CD8-positive, alpha-beta memory T cell (primary cell): ENCODE results near the gene IVNS1ABP. TPM values are rescaled to one million over a fixed set of nuclear protein-coding genes. Genes with fewer than 3 reads are reported as not detected.
"Not testable (repeated sequence)": the region's sequence is repeated elsewhere in the genome, so short reads cannot be mapped to it uniquely, and the experiment has no call there.

ENCODE experiments used
- CTCF ChIA-PET: fragments of 350-600 bp; sonication (Branson Sonifier 250); formaldehyde crosslinking; loops from one replicate; lab custom pipeline; 2021; ENCODE audit warnings: antibody characterized with exemption; lab: Charles Lee
- POLR2A ChIA-PET: fragments of 350-600 bp; sonication (Branson Sonifier 250); formaldehyde crosslinking; loops from one replicate; lab custom pipeline; 2021; ENCODE audit warnings: antibody characterized with exemption; lab: Charles Lee
- DNase-seq, 5 donors: peaks; one replicate each; pipeline versions ENCODE4 v3.0.0 to v3.0.0-alpha.2; 2020 to 2022; ENCODE audit warnings: mixed read lengths in 1 of 5
- H3K27ac ChIP-seq: one replicate; pipeline ENCODE4 v1.7.0; 2013; ENCODE audit warnings: low read depth, mild to moderate bottlenecking, low read length, moderate library complexity
- H3K27me3 ChIP-seq: 2 replicates; pipeline ENCODE4 v1.7.0; 2013; ENCODE audit warnings: low read length, mild to moderate bottlenecking; ENCODE audit not compliant: insufficient read depth, poor library complexity, severe bottlenecking
- H3K36me3 ChIP-seq: 2 replicates; pipeline ENCODE4 v1.7.0; 2013; ENCODE audit warnings: mild to moderate bottlenecking, low read length, moderate library complexity; ENCODE audit not compliant: insufficient read depth
- H3K4me1 ChIP-seq: 2 replicates; pipeline ENCODE4 v1.7.0; 2013; ENCODE audit warnings: mild to moderate bottlenecking, low read length, moderate library complexity; ENCODE audit not compliant: insufficient read depth
- H3K4me3 ChIP-seq: 2 replicates; pipeline ENCODE4 v1.7.0; 2013; ENCODE audit warnings: mild to moderate bottlenecking, low read length
- H3K9me3 ChIP-seq: 2 replicates; pipeline ENCODE4 v1.7.0; 2013; ENCODE audit warnings: mild to moderate bottlenecking, low read length
- H3K27ac Mint-ChIP-seq, 8 donors: one replicate each; pipeline ENCODE4 v1.8.0; 2020 to 2021; ENCODE audit warnings: mixed read lengths in 8 of 8, mild to moderate bottlenecking in 6 of 8, inconsistent platforms in 3 of 8, moderate library complexity in 3 of 8
- H3K27me3 Mint-ChIP-seq, 2 donors: one replicate each; pipeline ENCODE4 v1.8.0; 2020 to 2021; ENCODE audit warnings: mixed read lengths in 2 of 2, mild to moderate bottlenecking in 1 of 2, moderate library complexity in 1 of 2
- H3K36me3 Mint-ChIP-seq, 3 donors: one replicate each; pipeline ENCODE4 v1.8.0; 2020 to 2021; ENCODE audit warnings: mixed read lengths in 3 of 3, inconsistent platforms in 1 of 3, mild to moderate bottlenecking in 1 of 3
- H3K4me1 Mint-ChIP-seq, 3 donors: one replicate each; pipeline ENCODE4 v1.8.0; 2020 to 2021; ENCODE audit warnings: mixed read lengths in 3 of 3, inconsistent platforms in 1 of 3, mild to moderate bottlenecking in 1 of 3
- H3K4me3 Mint-ChIP-seq, 7 donors: one replicate each; pipeline ENCODE4 v1.8.0; 2020 to 2021; ENCODE audit warnings: mixed read lengths in 7 of 7, mild to moderate bottlenecking in 6 of 7, moderate library complexity in 4 of 7, inconsistent platforms in 2 of 7
- H3K9me3 Mint-ChIP-seq, 5 donors: one replicate each; pipeline ENCODE4 v1.8.0; 2020 to 2022; ENCODE audit warnings: mixed read lengths in 5 of 5, mild to moderate bottlenecking in 3 of 5, moderate library complexity in 2 of 5, inconsistent platforms in 1 of 5
- polyA plus RNA-seq: library from polyadenylated mRNA; unstranded; fragments of 300-500 nt; fragmentation: Illumina TruSeq; gene quantifications from one replicate; pipeline ENCODE4 v1.2.3, GENCODE V29; 2021
- total RNA-seq, 2 experiments: library from RNA; stranded (reverse); gene quantifications; one replicate each; pipeline ENCODE4 v1.2.3, GENCODE V29; 2021

IVNS1ABP gene
- total and polyA plus RNA-seq, 3 experiments from 2014 or later: 51.7 to 208 (median 205) TPM

GRCh38 chr1:185325413-185325812, 8.4 kb upstream of the IVNS1ABP start:
- Histone ChIP-seq H3K27me3 (no peaks in the 10 kb centered on the region), H3K4me1 (no peaks in the 10 kb centered on the region), H3K9me3 (no peaks in the 10 kb centered on the region), H3K4me3 (no peak overlapping the region), H3K36me3 (no peaks in the 10 kb centered on the region), H3K27ac (no peak overlapping the region)
- Mint-ChIP-seq H3K4me1 (no peaks in the 10 kb centered on the region), H3K27ac (no peak overlapping the region), H3K27me3 (peaks cover 0 to 1% of the 10 kb centered on the region in 2 donors), H3K4me3 (no peak overlapping the region), H3K9me3 (no peaks in the 10 kb centered on the region), H3K36me3 (no peaks in the 10 kb centered on the region)
- ChIA-PET CTCF (no interaction called here), POLR2A (interaction anchor here (1.1 kb wide), 1 partner anchor 14 kb away, joined by 5 read pairs; no protein-coding TSS in a partner anchor)
- DNase-seq: no peak

DNA sequence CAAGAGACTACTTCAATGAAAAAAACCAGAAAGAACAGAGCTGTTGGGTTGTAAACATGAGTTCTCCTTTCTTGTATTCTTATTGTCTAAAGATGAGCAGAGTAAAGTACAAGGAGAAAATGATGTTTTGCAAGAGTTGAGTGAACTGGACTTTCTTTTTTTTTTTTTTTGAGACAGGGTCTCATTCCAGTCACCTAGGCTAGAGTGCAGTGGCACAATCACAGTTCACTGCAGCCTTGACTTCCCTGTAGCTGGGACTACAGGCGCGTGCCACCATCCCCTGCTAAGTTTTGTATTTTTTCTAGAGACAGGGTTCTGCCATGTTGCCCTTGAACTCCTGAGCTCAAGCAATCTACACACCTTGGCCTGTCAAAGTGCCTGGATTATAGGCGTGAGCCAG, 7.1 kb upstream of the IVNS1ABP start:
- Mint-ChIP-seq H3K4me1 (peaks cover 0 to 2% (median 1%) of the 10 kb centered on the region in 3 donors), H3K27me3 (peaks cover 0 to 1% of the 10 kb centered on the region in 2 donors), H3K4me3 (no peak overlapping the region), H3K9me3 (no peaks in the 10 kb centered on the region), H3K27ac (no peak overlapping the region), H3K36me3 (no peaks in the 10 kb centered on the region)
- no peak for DNase-seq
- Histone ChIP-seq H3K4me3 (no peak overlapping the region), H3K4me1 (no peaks in the 10 kb centered on the region), H3K36me3 (no peaks in the 10 kb centered on the region), H3K9me3 (no peaks in the 10 kb centered on the region), H3K27me3 (no peaks in the 10 kb centered on the region), H3K27ac (no peak overlapping the region)
- ChIA-PET CTCF (interaction anchor here (1.1 kb wide), 1 partner anchor 85 kb away, joined by 3 read pairs; no protein-coding TSS in a partner anchor), POLR2A (interaction anchor here (0.5 kb wide), 1 partner anchor 342 kb away, joined by 5 read pairs; no protein-coding TSS in a partner anchor)

GRCh38 chr1:185322636-185323035, 5.6 kb upstream of the IVNS1ABP start:
- H3K27me3 ChIP-seq: no peaks in the 10 kb centered on the region
- peaks cover 10% of the 10 kb centered on the region for H3K4me1 ChIP-seq
- Mint-ChIP-seq H3K4me3 (no peak overlapping the region), H3K27me3 (no peaks in the 10 kb centered on the region), H3K36me3 (peaks cover 0 to 2% (median 0%) of the 10 kb centered on the region in 3 donors), H3K27ac (no peak overlapping the region), H3K9me3 (no peaks in the 10 kb centered on the region), H3K4me1 (peaks cover 7 to 16% (median 15%) of the 10 kb centered on the region in 3 donors)
- H3K4me3 ChIP-seq: no peak overlapping the region
- DNase-seq: no peak
- H3K36me3 ChIP-seq: no peaks in the 10 kb centered on the region
- H3K9me3 ChIP-seq: no peaks in the 10 kb centered on the region
- no peak overlapping the region for H3K27ac ChIP-seq
- ChIA-PET POLR2A (no interaction called here), CTCF (no interaction called here)

DNA sequence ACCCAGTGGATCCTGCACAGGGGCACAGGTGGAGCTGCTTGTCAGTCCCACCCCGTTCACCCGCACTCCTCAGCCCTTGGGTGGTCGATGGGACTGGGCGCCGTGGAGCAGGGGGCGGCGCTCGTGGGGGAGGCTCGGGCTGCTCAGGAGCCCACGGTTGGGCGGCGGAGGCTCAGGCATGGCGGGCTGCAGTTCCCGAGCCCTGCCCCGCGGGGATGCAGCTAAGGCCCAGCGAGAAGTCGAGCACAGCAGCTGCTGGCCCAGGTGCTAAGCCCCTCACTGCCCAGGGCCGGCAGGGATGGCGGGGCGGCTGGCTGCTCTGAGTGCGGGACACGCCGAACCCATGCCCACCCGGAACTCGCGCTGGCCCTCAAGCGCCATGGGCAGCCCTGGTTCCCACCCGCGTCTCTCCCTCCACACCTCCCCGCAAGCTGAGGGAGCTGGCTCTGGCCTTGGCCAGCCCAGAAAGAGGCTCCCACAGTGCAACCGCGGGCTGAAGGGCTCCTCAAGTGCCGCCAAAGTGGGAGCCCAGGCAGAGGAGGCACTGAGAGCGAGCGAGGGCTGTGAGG, 4.7 kb upstream of the IVNS1ABP start:
- H3K4me3 ChIP-seq, H3K27ac ChIP-seq, H3K27me3 Mint-ChIP-seq, CTCF ChIA-PET, H3K27ac Mint-ChIP-seq, H3K27me3 ChIP-seq, POLR2A ChIA-PET, H3K9me3 Mint-ChIP-seq, H3K4me3 Mint-ChIP-seq, DNase-seq, H3K36me3 ChIP-seq, H3K9me3 ChIP-seq, H3K36me3 Mint-ChIP-seq: not testable (repeated sequence)
- peaks cover 10 to 19% (median 18%) of the 10 kb centered on the region in 3 donors for H3K4me1 Mint-ChIP-seq
- H3K4me1 ChIP-seq: peaks cover 13% of the 10 kb centered on the region

- peaks cover 10 to 19% (median 18%) of the 10 kb centered on the region in 3 donors for H3K4me1 Mint-ChIP-seq
- not testable (repeated sequence) for H3K27ac Mint-ChIP-seq
Measured at GRCh38 chr1:185321104-185321503, 4.1 kb upstream of the IVNS1ABP start.

GRCh38 chr1:185319139-185319475, 2.1 kb upstream of the IVNS1ABP start:
- Histone ChIP-seq H3K4me3 (no peak overlapping the region), H3K36me3 (no peaks in the 10 kb centered on the region), H3K27ac (no peak overlapping the region), H3K4me1 (peaks cover 28% of the 10 kb centered on the region), H3K27me3 (no peaks in the 10 kb centered on the region), H3K9me3 (no peaks in the 10 kb centered on the region)
- no peaks in the 10 kb centered on the region for H3K9me3 Mint-ChIP-seq
- peak overlapping the region in 6 of 8 donors; percentile 26 to 99 (median 71) for H3K27ac Mint-ChIP-seq
- CTCF ChIA-PET: interaction anchor here (0.6 to 5.0 kb wide), 9 partner anchors 19 to 362 kb away, joined by 3 to 36 read pairs (median 19); no protein-coding TSS in a partner anchor
- peak overlapping the region in 1 of 7 donors; percentile 39 for H3K4me3 Mint-ChIP-seq
- peaks cover 0 to 24% (median 0%) of the 10 kb centered on the region in 3 donors for H3K36me3 Mint-ChIP-seq
- DNase-seq: no peak
- POLR2A ChIA-PET: interaction anchor here (0.6 kb wide), 1 partner anchor 73 kb away, joined by 8 read pairs; no protein-coding TSS in a partner anchor
- H3K27me3 Mint-ChIP-seq: peaks cover 0 to 10% of the 10 kb centered on the region in 2 donors
- H3K4me1 Mint-ChIP-seq: peaks cover 28 to 39% (median 36%) of the 10 kb centered on the region in 3 donors

More at GRCh38 chr1:185321104-185321503, 4.1 kb upstream of the IVNS1ABP start:
- H3K27me3 ChIP-seq, POLR2A ChIA-PET, CTCF ChIA-PET, H3K27ac ChIP-seq, H3K9me3 Mint-ChIP-seq, H3K4me3 ChIP-seq, H3K36me3 ChIP-seq, H3K4me3 Mint-ChIP-seq, H3K9me3 ChIP-seq, DNase-seq, H3K27me3 Mint-ChIP-seq: not testable (repeated sequence)
- peaks cover 0 to 13% (median 0%) of the 10 kb centered on the region in 3 donors for H3K36me3 Mint-ChIP-seq
- peaks cover 13% of the 10 kb centered on the region for H3K4me1 ChIP-seq

GRCh38 chr1:185318431-185319138, 1.5 kb upstream of the IVNS1ABP start:
- peak overlapping the region; percentile 95 to 100 (median 99) for H3K27ac Mint-ChIP-seq
- H3K27me3 Mint-ChIP-seq: peaks cover 0 to 10% of the 10 kb centered on the region in 2 donors
- ChIA-PET CTCF (interaction anchor here (0.6 to 5.0 kb wide), 18 partner anchors 13 to 376 kb away, joined by 3 to 36 read pairs (median 6); no protein-coding TSS in a partner anchor), POLR2A (interaction anchor here (0.6 to 3.1 kb wide), 12 partner anchors 14 to 355 kb away, joined by 3 to 28 read pairs (median 6); partner anchors contain the start of genes SWT1 and TRMT1L)
- H3K4me1 Mint-ChIP-seq: peaks cover 33 to 44% (median 42%) of the 10 kb centered on the region in 3 donors
- H3K9me3 Mint-ChIP-seq: no peaks in the 10 kb centered on the region
- Histone ChIP-seq H3K4me1 (peaks cover 33% of the 10 kb centered on the region), H3K9me3 (no peaks in the 10 kb centered on the region), H3K27me3 (no peaks in the 10 kb centered on the region), H3K27ac (peak overlapping the region; percentile 98), H3K4me3 (peak overlapping the region; percentile 91), H3K36me3 (no peaks in the 10 kb centered on the region)
- no peak for DNase-seq
- peaks cover 0 to 24% (median 0%) of the 10 kb centered on the region in 3 donors for H3K36me3 Mint-ChIP-seq
- peak overlapping the region; percentile 93 to 99 (median 98) for H3K4me3 Mint-ChIP-seq
